Neural progenitor cell (in vitro differentiated cells): ENCODE measurements around the gene FAM131C. TPM values are rescaled to one million over a fixed set of nuclear protein-coding genes. Genes with fewer than 3 reads are reported as not detected.

Experiments
- DNase-seq: peaks from one replicate; pipeline ENCODE4 v3.0.0-alpha.2; 2016; ENCODE audit warnings: low spot score
- H2AFZ ChIP-seq: fragments of 200-600 bp; sonication (generic); replicated peaks from 2 replicates; pipeline ENCODE4 v1.6.1; 2016; ENCODE audit warnings: antibody characterized with exemption
- H3F3A ChIP-seq: fragments of 200-600 bp; sonication (generic); 2 replicates; pipeline ENCODE4 v1.6.1; 2016; ENCODE audit warnings: antibody characterized with exemption, low read depth
- H3K27ac ChIP-seq: fragments of 200-600 bp; sonication (generic); 2 replicates; pipeline ENCODE4 v1.5.1; 2016; ENCODE audit warnings: mild to moderate bottlenecking
- H3K27me3 ChIP-seq: fragments of 200-600 bp; sonication (generic); 2 replicates; pipeline ENCODE4 v1.6.1; 2016; ENCODE audit warnings: mild to moderate bottlenecking, moderate library complexity
- H3K36me3 ChIP-seq: fragments of 200-600 bp; sonication (generic); 2 replicates; pipeline ENCODE4 v1.5.1; 2016
- H3K4me1 ChIP-seq: fragments of 200-600 bp; sonication (generic); 2 replicates; pipeline ENCODE4 v1.6.1; 2016; ENCODE audit warnings: mixed run types
- H3K4me2 ChIP-seq: fragments of 200-600 bp; sonication (generic); 2 replicates; pipeline ENCODE4 v1.6.1; 2016
- H3K4me3 ChIP-seq: fragments of 200-600 bp; sonication (generic); 2 replicates; pipeline ENCODE4 v1.5.1; 2016
- H3K79me2 ChIP-seq: fragments of 200-600 bp; sonication (generic); 2 replicates; pipeline ENCODE4 v1.6.1; 2016; ENCODE audit warnings: low read depth
- H3K9ac ChIP-seq: fragments of 200-600 bp; sonication (generic); 2 replicates; pipeline ENCODE4 v1.6.1; 2016
- H3K9me3 ChIP-seq: fragments of 200-600 bp; sonication (generic); 2 replicates; pipeline ENCODE4 v1.5.1; 2016; ENCODE audit warnings: low read depth
- H4K20me1 ChIP-seq: fragments of 200-600 bp; sonication (generic); 2 replicates; pipeline ENCODE4 v1.6.1; 2016; ENCODE audit warnings: low read depth
- H3K27ac Mint-ChIP-seq: 3 replicates; pipeline ENCODE4 v1.8.0; 2021; ENCODE audit warnings: mixed read lengths
- H3K27me3 Mint-ChIP-seq: 2 replicates; pipeline ENCODE4 v1.8.0; 2022; ENCODE audit warnings: low read depth, mild to moderate bottlenecking, inconsistent platforms, moderate library complexity, mixed read lengths; ENCODE audit not compliant: insufficient read depth
- H3K36me3 Mint-ChIP-seq: 3 replicates; pipeline ENCODE4 v1.8.0; 2021; ENCODE audit warnings: mixed read lengths
- H3K4me1 Mint-ChIP-seq: 3 replicates; pipeline ENCODE4 v1.8.0; 2021; ENCODE audit warnings: mixed read lengths
- H3K4me3 Mint-ChIP-seq: 3 replicates; pipeline ENCODE4 v1.8.0; 2021; ENCODE audit warnings: mild to moderate bottlenecking, moderate library complexity, mixed read lengths
- H3K9me3 Mint-ChIP-seq: 3 replicates; pipeline ENCODE4 v1.8.0; 2020; ENCODE audit warnings: mixed read lengths
- EZH2 ChIP-seq: fragments of 200-600 bp; sonication (generic); IDR thresholded peaks from 2 replicates; pipeline ENCODE4 v1.6.1; 2017; ENCODE audit warnings: antibody characterized with exemption, mild to moderate bottlenecking, moderate library complexity
- EZH2phosphoT487 ChIP-seq: fragments of 200-600 bp; sonication (generic); IDR thresholded peaks from 2 replicates; pipeline ENCODE4 v1.6.1; 2017; ENCODE audit warnings: antibody characterized with exemption
- total RNA-seq: library from RNA; depleted of rRNA; stranded (reverse); fragments of >200 nt; gene quantifications from 2 replicates; pipeline ENCODE4 v1.2.3, GENCODE V29; 2015; ENCODE audit warnings: low replicate concordance
- TF ChIP-seq, protein P1 (sequence below): fragments of 200-600 bp; sonication (generic); IDR thresholded peaks from 2 replicates; pipeline ENCODE4 v1.5.1; 2017; ENCODE audit warnings: antibody characterized with exemption, mild to moderate bottlenecking

Gene FAM131C
- total RNA-seq, 1 donor from 2014 or later = 0.13 TPM

DNA sequence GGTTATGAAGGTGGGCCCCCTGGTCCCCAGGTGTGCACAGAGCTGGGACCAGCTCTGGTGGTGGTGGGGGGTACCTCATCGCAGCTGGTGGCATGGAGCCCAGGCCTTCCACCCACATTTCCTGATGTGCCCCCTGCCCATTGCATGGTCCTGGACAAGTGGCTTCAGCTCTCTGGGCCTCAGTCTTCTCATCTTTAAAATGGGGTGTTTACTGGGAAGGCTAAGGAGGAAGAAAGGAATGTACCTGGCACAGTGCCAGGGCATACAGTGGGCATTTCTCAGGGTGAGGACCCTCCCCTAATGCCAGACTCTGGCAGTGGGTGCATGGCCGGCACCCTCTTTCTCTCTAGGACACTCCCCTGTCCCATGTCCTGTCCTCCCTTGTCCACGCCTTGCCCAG is 22.4 kb downstream of the FAM131C start:
- Histone ChIP-seq H3K27me3 (peaks cover 8% of the 10 kb centered on the region), H3K27ac (no peak overlapping the region)
- peak overlapping the region; percentile 60 for H3K27ac Mint-ChIP-seq

GRCh38 chr1:16050328-16050727 is 23.1 kb downstream of the FAM131C start:
- Histone ChIP-seq H3F3A (peaks cover 12% of the 10 kb centered on the region), H3K79me2 (no peaks in the 10 kb centered on the region), H3K4me2 (no peak overlapping the region), H3K36me3 (no peaks in the 10 kb centered on the region), H2AFZ (no peak overlapping the region), H4K20me1 (no peaks in the 10 kb centered on the region), H3K27me3 (peaks cover 8% of the 10 kb centered on the region), H3K9me3 (no peaks in the 10 kb centered on the region), H3K27ac (no peak overlapping the region), H3K4me1 (peaks cover 10% of the 10 kb centered on the region), H3K4me3 (no peak overlapping the region), H3K9ac (no peak overlapping the region)
- Mint-ChIP-seq H3K4me3 (peak overlapping the region; percentile 64), H3K9me3 (no peaks in the 10 kb centered on the region), H3K27me3 (peaks cover 13% of the 10 kb centered on the region), H3K27ac (no peak overlapping the region), H3K36me3 (no peaks in the 10 kb centered on the region), H3K4me1 (peaks cover 17% of the 10 kb centered on the region)
- DNase-seq = peak; percentile 46
- TF ChIP-seq EZH2 = no peak
- TF ChIP-seq, protein P1, sequence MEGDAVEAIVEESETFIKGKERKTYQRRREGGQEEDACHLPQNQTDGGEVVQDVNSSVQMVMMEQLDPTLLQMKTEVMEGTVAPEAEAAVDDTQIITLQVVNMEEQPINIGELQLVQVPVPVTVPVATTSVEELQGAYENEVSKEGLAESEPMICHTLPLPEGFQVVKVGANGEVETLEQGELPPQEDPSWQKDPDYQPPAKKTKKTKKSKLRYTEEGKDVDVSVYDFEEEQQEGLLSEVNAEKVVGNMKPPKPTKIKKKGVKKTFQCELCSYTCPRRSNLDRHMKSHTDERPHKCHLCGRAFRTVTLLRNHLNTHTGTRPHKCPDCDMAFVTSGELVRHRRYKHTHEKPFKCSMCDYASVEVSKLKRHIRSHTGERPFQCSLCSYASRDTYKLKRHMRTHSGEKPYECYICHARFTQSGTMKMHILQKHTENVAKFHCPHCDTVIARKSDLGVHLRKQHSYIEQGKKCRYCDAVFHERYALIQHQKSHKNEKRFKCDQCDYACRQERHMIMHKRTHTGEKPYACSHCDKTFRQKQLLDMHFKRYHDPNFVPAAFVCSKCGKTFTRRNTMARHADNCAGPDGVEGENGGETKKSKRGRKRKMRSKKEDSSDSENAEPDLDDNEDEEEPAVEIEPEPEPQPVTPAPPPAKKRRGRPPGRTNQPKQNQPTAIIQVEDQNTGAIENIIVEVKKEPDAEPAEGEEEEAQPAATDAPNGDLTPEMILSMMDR = no peak
- TF ChIP-seq EZH2phosphoT487 = no peak

More for the DNA sequence above, 22.4 kb downstream of the FAM131C start:
- peaks cover 10% of the 10 kb centered on the region for H3K4me1 ChIP-seq
- H3K36me3 ChIP-seq = no peaks in the 10 kb centered on the region
- H3K9ac ChIP-seq = no peak overlapping the region
- no peaks in the 10 kb centered on the region for H3K36me3 Mint-ChIP-seq
- peaks cover 20% of the 10 kb centered on the region for H3K4me1 Mint-ChIP-seq
- no peak overlapping the region for H2AFZ ChIP-seq
- TF ChIP-seq EZH2 = no peak
- TF ChIP-seq EZH2phosphoT487 = no peak
- TF ChIP-seq, protein P1 = no peak
- no peaks in the 10 kb centered on the region for H3K9me3 ChIP-seq
- DNase-seq = no peak
- no peak overlapping the region for H3K4me3 ChIP-seq
- no peaks in the 10 kb centered on the region for H3K79me2 ChIP-seq
- H3K27me3 Mint-ChIP-seq = peaks cover 13% of the 10 kb centered on the region
- no peaks in the 10 kb centered on the region for H4K20me1 ChIP-seq
- H3K4me2 ChIP-seq = no peak overlapping the region
- H3K9me3 Mint-ChIP-seq = no peaks in the 10 kb centered on the region
- H3K4me3 Mint-ChIP-seq = peak overlapping the region; percentile 58
- peaks cover 16% of the 10 kb centered on the region for H3F3A ChIP-seq

- H3K9ac ChIP-seq = no peak overlapping the region
- no peaks in the 10 kb centered on the region for H3K9me3 ChIP-seq
- H4K20me1 ChIP-seq = no peaks in the 10 kb centered on the region
- peak overlapping the region; percentile 76 for H3K4me3 Mint-ChIP-seq
- H3K27me3 Mint-ChIP-seq = peaks cover 16% of the 10 kb centered on the region
- no peaks in the 10 kb centered on the region for H3K9me3 Mint-ChIP-seq
- no peaks in the 10 kb centered on the region for H3K36me3 ChIP-seq
- H3K4me3 ChIP-seq = peak overlapping the region; percentile 61
- no peaks in the 10 kb centered on the region for H3K36me3 Mint-ChIP-seq
- H3K27ac Mint-ChIP-seq = no peak overlapping the region
- H2AFZ ChIP-seq = peak overlapping the region; percentile 78
- TF ChIP-seq, protein P1 = peak; percentile 39
- TF ChIP-seq EZH2 (no peak), EZH2phosphoT487 (no peak)
- H3K4me1 Mint-ChIP-seq = peaks cover 21% of the 10 kb centered on the region
- peak overlapping the region; percentile 90 for H3K4me2 ChIP-seq
- no peak overlapping the region for H3K27ac ChIP-seq
- peak; percentile 95 for DNase-seq
- peaks cover 8% of the 10 kb centered on the region for H3K27me3 ChIP-seq
- H3K79me2 ChIP-seq = no peaks in the 10 kb centered on the region
- peaks cover 10% of the 10 kb centered on the region for H3K4me1 ChIP-seq
- peaks cover 7% of the 10 kb centered on the region for H3F3A ChIP-seq
Measured at GRCh38 chr1:16048573-16049189, 24.8 kb downstream of the FAM131C start.
